ENCODE results near the gene PIP.

The PIP gene

GRCh38 chr7:143188994-143189393, 57.1 kb downstream of the PIP start:
- no peaks in the 10 kb centered on the region for H3K27me3 ChIP-seq (ENCODE audit: low read depth)
- H3K36me3 ChIP-seq (replicated peaks): no peaks in the 10 kb centered on the region
- in situ Hi-C loops (cut with MboI; ENCODE audit: low sequenced_read_pairs): no loop called here
- peaks cover 12% of the 10 kb centered on the region for H3K4me1 ChIP-seq
- H3K9me3 ChIP-seq: no peaks in the 10 kb centered on the region
- no peak overlapping the region for H3K4me3 ChIP-seq
- DNase-seq (ENCODE audit: low spot score in 2 of 2): no peak

Measured in HAP-1 (cell line).